Fibroblast of peridontal ligament (primary cell): ENCODE measurements around the gene PSMG2.
"Not testable (repeated sequence)": the region's sequence is repeated elsewhere in the genome, so short reads cannot be mapped to it uniquely, and the experiment has no call there.

Source experiments
- DNase-seq: peaks from one replicate; pipeline ENCODE4 v3.0.0-alpha.2; 2010; ENCODE audit errors: extremely low read depth

The PSMG2 gene

GRCh38 chr18:12722731-12723130 is 19.9 kb downstream of the PSMG2 start:
- no peak for DNase-seq

GRCh38 chr18:12726331-12726730 is 23.5 kb downstream of the PSMG2 start:
- DNase-seq, result no peak

GRCh38 chr18:12726774-12727550 is 24.1 kb downstream of the PSMG2 start:
- DNase-seq, result peak; percentile 87

GRCh38 chr18:12737243-12737902 is 34.5 kb downstream of the PSMG2 start:
- no peak for DNase-seq

- peak; percentile 57 for DNase-seq
Measured at GRCh38 chr18:12741351-12741750, 38.5 kb downstream of the PSMG2 start.

- no peak for DNase-seq
Measured at GRCh38 chr18:12742453-12742852, 39.6 kb downstream of the PSMG2 start.

GRCh38 chr18:12744103-12744502 is 41.3 kb downstream of the PSMG2 start:
- DNase-seq, result peak; percentile 88

GRCh38 chr18:12745095-12745795 is 42.4 kb downstream of the PSMG2 start:
- peak; percentile 75 for DNase-seq

GRCh38 chr18:12747530-12748315 is 44.9 kb downstream of the PSMG2 start:
- DNase-seq, result peak; percentile 21

GRCh38 chr18:12748671-12749070 is 45.8 kb downstream of the PSMG2 start:
- DNase-seq, result peak; percentile 34

GRCh38 chr18:12749121-12749520 is 46.3 kb downstream of the PSMG2 start:
- no peak for DNase-seq

- DNase-seq, result peak; percentile 36
Measured at GRCh38 chr18:12750076-12750714, 47.4 kb downstream of the PSMG2 start.

GRCh38 chr18:12750715-12751502 is 48.1 kb downstream of the PSMG2 start:
- no peak for DNase-seq

GRCh38 chr18:12751503-12751884 is 48.7 kb downstream of the PSMG2 start:
- no peak for DNase-seq

GRCh38 chr18:12751891-12752290 is 49.0 kb downstream of the PSMG2 start:
- no peak for DNase-seq

GRCh38 chr18:12754511-12754910 is 51.7 kb downstream of the PSMG2 start:
- DNase-seq, result no peak

- not testable (repeated sequence) for DNase-seq
Measured at GRCh38 chr18:12755606-12756005, 52.8 kb downstream of the PSMG2 start.

- DNase-seq, result not testable (repeated sequence)
Measured at GRCh38 chr18:12756619-12757239, 53.9 kb downstream of the PSMG2 start.

- not testable (repeated sequence) for DNase-seq
Measured at GRCh38 chr18:12758566-12758965, 55.7 kb downstream of the PSMG2 start.

- DNase-seq, result no peak
Measured at GRCh38 chr18:12765126-12765525, 62.3 kb downstream of the PSMG2 start.
